HUES64 (cell line): ENCODE results near the gene TMEM221.
A peak's percentile ranks its signal among the peaks of the same experiment; 100 is the strongest.
"Not testable (repeated sequence)": the region's sequence is repeated elsewhere in the genome, so short reads cannot be mapped to it uniquely, and the experiment has no call there.

Source experiments
- H3K27ac ChIP-seq: 2 replicates; pipeline ENCODE4 v1.7.0; 2013; ENCODE audit warnings: low read depth, low read length, inconsistent platforms
- H3K27me3 ChIP-seq: 2 replicates; pipeline ENCODE4 v1.6.1; 2013; ENCODE audit warnings: mild to moderate bottlenecking, low read length; ENCODE audit not compliant: insufficient read depth
- H3K36me3 ChIP-seq: 2 replicates; pipeline ENCODE4 v1.6.1; 2013; ENCODE audit warnings: mild to moderate bottlenecking, low read length; ENCODE audit not compliant: insufficient read depth
- H3K4me1 ChIP-seq: 2 replicates; pipeline ENCODE4 v1.6.1; 2013; ENCODE audit warnings: mild to moderate bottlenecking, low read length, moderate library complexity; ENCODE audit not compliant: insufficient read depth
- H3K4me3 ChIP-seq: 2 replicates; pipeline ENCODE4 v1.5.1; 2013; ENCODE audit warnings: mild to moderate bottlenecking, low read length, moderate library complexity
- H3K9ac ChIP-seq: 2 replicates; pipeline ENCODE4 v1.6.1; 2013; ENCODE audit warnings: mild to moderate bottlenecking, low read depth, low read length
- H3K9me3 ChIP-seq: 2 replicates; pipeline ENCODE4 v1.6.1; 2013; ENCODE audit warnings: low read depth, low read length; ENCODE audit not compliant: insufficient read depth
- WGBS: fragments of 150-250, 120-280 bp; methylation state at CpG from one replicate; pipeline ENCODE4 v1.1.7; 2013; ENCODE audit warnings: missing lambda C conversion rate; 5-methylcytosine and 5-hydroxymethylcytosine counted together

TMEM221 gene

DNA sequence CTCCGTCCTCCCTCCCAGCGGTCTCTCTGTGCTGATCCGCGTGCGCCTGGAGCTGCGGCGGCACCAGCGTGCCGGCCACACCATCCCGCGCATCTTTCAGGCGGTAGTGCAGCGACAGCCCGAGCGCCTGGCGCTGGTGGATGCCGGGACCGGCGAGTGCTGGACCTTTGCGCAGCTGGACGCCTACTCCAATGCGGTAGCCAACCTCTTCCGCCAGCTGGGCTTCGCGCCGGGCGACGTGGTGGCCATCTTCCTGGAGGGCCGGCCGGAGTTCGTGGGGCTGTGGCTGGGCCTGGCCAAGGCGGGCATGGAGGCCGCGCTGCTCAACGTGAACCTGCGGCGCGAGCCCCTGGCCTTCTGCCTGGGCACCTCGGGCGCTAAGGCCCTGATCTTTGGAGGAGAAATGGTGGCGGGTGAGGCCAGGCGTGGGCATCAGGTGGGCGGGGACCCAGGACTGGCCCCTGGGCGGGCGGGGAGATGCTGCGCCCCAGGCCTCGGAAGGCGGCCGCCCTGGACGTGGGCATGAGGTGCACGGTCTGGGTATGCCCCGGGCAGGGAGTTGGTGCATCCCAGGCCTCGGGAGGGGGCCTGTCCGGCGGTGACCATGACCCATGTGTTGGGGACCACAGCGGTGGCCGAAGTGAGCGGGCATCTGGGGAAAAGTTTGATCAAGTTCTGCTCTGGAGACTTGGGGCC, 38.2 kb upstream of the TMEM221 start:
- Histone ChIP-seq H3K9me3 (no peaks in the 10 kb centered on the region), H3K27ac (no peak overlapping the region), H3K4me3 (no peak overlapping the region), H3K27me3 (no peaks in the 10 kb centered on the region), H3K36me3 (no peaks in the 10 kb centered on the region), H3K9ac (no peak overlapping the region), H3K4me1 (peaks cover 4% of the 10 kb centered on the region; the same call in 1 of the 2 replicates)
- WGBS, result 96% methylated on average over 58 of the region's 58 CpGs

DNA sequence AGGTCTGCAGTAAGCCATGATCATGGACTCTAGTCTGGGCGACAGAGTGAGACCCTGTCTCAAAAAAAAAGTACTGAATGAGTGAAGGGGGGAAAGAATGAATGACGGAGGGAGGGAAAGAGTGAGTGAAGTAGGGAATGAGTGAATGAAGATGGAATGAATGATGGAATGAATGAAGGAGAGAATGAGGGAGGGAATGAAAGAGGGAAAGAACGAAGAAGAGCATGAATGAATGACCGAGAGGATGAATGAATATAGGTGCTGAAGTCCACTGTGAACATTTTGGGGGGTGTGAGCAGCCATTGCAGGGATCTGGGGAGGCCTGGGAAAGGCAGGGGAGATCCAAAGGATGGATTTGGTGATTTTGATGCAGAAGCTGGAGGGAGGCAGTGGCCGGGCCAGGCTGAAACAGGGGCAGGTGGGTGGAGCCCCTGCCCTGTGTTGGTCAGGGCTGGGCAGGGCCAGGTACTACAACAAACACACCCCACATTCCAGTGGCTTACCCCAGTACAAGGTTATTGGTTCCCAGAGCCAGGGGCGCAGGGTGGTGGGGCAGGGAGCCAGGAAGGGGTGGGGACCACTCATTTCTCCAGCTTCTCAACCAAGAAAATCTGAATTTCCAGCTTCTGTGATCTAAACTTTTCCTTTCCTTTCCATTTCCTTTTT, 36.2 kb upstream of the TMEM221 start:
- no peak overlapping the region for H3K4me3 ChIP-seq
- no peak overlapping the region for H3K27ac ChIP-seq
- H3K9me3 ChIP-seq, result no peaks in the 10 kb centered on the region
- H3K27me3 ChIP-seq, result no peaks in the 10 kb centered on the region
- H3K4me1 ChIP-seq, result peaks cover 7% of the 10 kb centered on the region; the same call in 1 of the 2 replicates
- 90% methylated on average over 6 of the region's 6 CpGs for WGBS
- H3K36me3 ChIP-seq, result no peaks in the 10 kb centered on the region
- H3K9ac ChIP-seq, result no peak overlapping the region

DNA sequence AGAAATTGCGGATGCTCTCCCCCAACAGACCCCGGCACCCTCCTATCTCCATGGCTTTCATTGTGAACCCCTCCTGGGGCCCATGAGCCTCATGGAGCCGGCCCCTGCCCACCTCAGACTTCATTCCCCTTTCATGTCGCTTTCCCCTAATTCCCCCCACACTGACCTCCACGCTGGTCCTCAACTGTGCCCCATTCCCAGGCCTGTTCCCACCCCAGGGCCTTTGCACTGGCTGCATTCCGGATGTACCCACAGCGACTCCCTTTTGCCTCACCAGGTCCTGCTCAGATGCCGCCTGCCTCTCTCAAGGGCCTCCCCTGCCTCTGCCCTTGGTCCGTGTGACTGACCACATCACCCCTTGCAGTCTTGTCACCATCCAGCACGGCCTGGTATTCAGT, 35.1 kb upstream of the TMEM221 start:
- Histone ChIP-seq H3K36me3 (no peaks in the 10 kb centered on the region), H3K27ac (no peak overlapping the region), H3K4me1 (peaks cover 14% of the 10 kb centered on the region; the same call in 1 of the 2 replicates), H3K4me3 (no peak overlapping the region), H3K27me3 (no peaks in the 10 kb centered on the region), H3K9me3 (no peaks in the 10 kb centered on the region), H3K9ac (no peak overlapping the region)
- WGBS, result 92% methylated on average over 10 of the region's 10 CpGs

DNA sequence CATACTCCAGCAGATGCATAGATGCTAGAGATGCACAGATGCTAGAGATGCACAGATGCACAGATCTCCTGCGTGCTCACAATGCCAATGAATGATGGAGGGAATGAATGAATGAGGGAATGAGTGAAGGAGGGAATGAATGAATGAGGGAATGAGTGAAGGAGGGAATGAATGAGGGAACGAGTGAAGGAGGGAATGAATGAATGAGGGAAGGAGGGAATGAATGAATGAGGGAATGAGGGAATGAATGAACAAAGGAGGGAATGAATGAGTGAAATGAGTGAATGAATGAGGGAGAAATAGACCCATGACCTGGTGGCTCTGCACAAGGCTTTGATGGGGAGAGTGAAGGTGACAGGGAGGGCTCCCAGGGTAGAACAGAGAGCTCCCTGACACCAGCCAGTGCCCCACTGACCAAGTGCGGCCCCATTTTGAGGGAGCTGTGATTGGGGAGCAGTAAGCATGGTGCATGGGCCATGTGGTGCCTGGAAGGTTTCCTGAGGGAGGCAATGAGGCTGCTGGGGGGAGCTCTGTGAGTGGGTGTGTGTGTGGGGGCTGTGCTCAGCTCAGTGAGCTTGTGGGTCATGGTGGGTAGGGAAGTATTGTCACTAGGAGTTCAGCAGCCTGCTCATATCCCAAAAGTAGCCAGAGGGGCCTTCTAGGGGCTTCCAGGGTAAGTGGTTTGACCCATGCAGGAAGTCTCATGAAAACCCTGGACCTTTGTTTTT, 34.6 kb upstream of the TMEM221 start:
- H3K27me3 ChIP-seq, result no peaks in the 10 kb centered on the region
- WGBS, result 87% methylated on average over 3 of the region's 3 CpGs
- no peak overlapping the region for H3K27ac ChIP-seq
- H3K9me3 ChIP-seq, result no peaks in the 10 kb centered on the region
- no peaks in the 10 kb centered on the region for H3K36me3 ChIP-seq
- peaks cover 14% of the 10 kb centered on the region; the same call in 1 of the 2 replicates for H3K4me1 ChIP-seq
- H3K4me3 ChIP-seq, result no peak overlapping the region
- H3K9ac ChIP-seq, result no peak overlapping the region

DNA sequence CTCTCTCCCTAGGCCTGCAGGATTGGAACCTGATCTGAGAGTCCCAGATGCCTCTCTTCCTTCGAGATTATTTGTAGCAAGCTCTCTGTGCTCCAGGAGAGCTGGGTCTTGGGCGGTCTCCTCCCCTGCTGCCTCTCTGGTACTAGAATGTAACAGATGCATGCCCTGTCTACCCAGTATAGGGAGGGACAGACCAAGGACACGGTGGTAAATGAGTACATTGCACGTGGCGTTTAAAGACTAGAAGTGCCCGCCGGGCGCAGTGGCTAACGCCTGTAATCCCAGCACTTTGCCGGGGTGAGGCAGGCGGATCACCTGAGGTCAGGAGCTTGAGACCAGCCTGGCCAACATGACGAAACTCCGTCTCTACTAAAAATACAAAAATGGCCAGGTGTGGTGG, 33.5 kb upstream of the TMEM221 start:
- WGBS, result 92% methylated on average over 13 of the region's 13 CpGs
- H3K27me3 ChIP-seq, result no peaks in the 10 kb centered on the region
- no peaks in the 10 kb centered on the region for H3K9me3 ChIP-seq
- H3K9ac ChIP-seq, result no peak overlapping the region
- H3K27ac ChIP-seq, result no peak overlapping the region
- 0 out of 2 replicates have a peak, but pooled peaks cover 9% of the 10 kb centered on the region for H3K4me1 ChIP-seq
- no peaks in the 10 kb centered on the region for H3K36me3 ChIP-seq
- no peak overlapping the region for H3K4me3 ChIP-seq

DNA sequence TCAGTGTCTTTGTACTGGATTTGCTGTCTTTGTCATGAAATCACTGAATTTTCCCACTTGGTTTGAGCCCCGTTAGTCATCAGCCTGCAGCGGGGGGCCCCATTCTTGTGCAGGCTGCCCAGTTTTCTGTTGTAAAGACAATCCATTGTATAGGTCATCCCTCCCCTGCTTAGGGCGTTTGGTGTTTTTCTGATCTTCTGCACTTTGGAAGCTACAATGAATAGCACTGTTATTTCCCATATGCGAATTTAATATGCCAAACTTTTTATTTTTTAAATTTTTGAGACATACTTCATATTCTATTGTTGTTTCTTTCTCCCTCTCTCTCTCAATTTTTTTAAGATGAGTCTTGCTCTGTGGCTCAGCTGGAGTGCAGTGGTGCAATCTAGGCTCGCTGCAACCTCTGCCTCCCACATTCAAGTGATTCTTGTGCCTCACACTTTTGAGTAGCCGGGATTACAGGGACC, 30.9 kb upstream of the TMEM221 start:
- no peaks in the 10 kb centered on the region for H3K27me3 ChIP-seq
- no peaks in the 10 kb centered on the region for H3K36me3 ChIP-seq
- H3K4me1 ChIP-seq, result 0 out of 2 replicates have a peak, but pooled peaks cover 9% of the 10 kb centered on the region
- no peak overlapping the region for H3K9ac ChIP-seq
- H3K27ac ChIP-seq, result peak overlapping the region; percentile 88; the same call in 1 of the 2 replicates
- no peak overlapping the region for H3K4me3 ChIP-seq
- H3K9me3 ChIP-seq, result no peaks in the 10 kb centered on the region
- 40% methylated on average over 5 of the region's 6 CpGs for WGBS

DNA sequence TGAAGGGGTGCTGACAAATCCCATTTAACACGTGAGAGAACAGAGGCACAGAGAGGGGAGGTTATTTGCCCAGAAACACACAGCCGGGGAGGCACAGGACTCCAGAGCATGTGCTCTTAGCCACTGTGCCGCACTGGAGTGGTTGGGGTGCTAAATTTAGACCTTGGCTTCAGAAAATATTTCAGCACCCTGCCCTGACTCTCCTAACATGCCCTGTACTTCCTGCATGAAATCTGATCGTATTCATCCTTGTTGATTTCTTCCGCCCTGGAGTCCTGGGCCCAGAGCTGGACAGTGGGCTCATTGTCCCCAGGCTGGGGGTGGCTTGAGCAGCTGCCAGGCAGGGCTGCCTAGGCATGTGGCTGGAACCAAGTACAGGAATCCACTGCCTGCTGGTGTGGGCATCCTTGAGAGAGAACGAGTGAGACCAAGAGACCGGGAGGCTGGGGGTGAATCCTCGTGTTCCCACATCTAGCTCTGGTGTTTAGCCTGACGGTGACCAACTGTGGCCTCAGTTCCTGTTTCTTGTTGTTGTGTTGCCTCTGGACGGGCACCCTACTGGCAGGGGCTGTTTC, 27.2 kb upstream of the TMEM221 start:
- H3K27me3 ChIP-seq, result peaks cover 9% of the 10 kb centered on the region
- H3K9me3 ChIP-seq, result no peaks in the 10 kb centered on the region
- H3K9ac ChIP-seq, result no peak overlapping the region
- peaks cover 9% of the 10 kb centered on the region; the same call in 1 of the 2 replicates for H3K4me1 ChIP-seq
- no peak overlapping the region for H3K27ac ChIP-seq
- no peak overlapping the region for H3K4me3 ChIP-seq
- WGBS, result 90% methylated on average over 10 of the region's 10 CpGs
- no peaks in the 10 kb centered on the region for H3K36me3 ChIP-seq

DNA sequence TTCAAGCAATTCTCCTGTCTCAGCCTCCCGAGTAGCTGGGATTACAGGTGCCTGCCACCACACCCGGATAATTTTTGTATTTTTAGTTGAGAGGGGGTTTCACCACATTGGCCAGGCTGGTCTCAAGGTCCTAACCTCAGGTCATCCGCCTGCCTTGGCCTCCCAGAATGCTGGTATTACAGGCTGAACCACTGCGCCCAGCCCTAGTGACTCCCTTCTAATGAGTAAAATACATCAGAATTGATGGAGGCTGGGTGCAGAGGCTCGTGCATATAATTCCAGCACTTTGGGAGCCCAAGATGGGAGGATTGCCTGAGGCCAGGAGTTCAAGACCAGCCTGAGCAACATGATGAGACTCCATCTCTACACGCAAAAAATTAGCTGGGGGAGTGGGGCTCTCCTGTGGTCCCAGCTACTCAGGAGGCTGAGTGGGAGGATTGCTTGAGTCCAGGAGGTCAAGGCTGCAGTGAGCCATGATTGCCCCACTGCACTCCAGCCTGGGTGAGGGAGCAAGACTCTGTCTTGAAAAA, 26.6 kb upstream of the TMEM221 start:
- H3K9ac ChIP-seq, H3K27me3 ChIP-seq, H3K27ac ChIP-seq, H3K9me3 ChIP-seq, H3K4me3 ChIP-seq, H3K4me1 ChIP-seq, H3K36me3 ChIP-seq: not testable (repeated sequence)
- WGBS, result 87% methylated on average over 6 of the region's 6 CpGs

DNA sequence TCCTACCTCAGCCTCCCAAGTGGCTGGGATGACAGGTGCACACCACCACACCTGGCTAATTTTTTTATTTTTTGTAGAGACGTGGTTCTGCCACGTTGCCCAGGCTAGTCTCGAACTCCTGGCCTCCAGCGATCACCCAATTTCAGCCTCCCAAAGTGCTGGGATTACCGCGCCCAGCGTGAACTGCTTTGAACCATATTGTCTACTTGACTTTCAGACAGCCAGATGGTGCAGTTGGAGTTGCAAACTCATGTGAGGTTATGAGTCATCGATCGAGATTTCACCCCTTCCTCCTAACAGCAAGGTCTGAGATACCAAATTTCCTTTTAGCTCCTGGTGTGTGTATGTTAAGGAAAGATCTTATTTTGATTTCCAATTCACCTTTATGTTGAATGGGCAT, 24.6 kb upstream of the TMEM221 start:
- 92% methylated on average over 9 of the region's 9 CpGs for WGBS
- no peak overlapping the region for H3K4me3 ChIP-seq
- no peak overlapping the region for H3K27ac ChIP-seq
- H3K4me1 ChIP-seq, result peaks cover 4% of the 10 kb centered on the region
- H3K27me3 ChIP-seq, result peaks cover 9% of the 10 kb centered on the region
- H3K9me3 ChIP-seq, result no peaks in the 10 kb centered on the region
- no peak overlapping the region for H3K9ac ChIP-seq
- H3K36me3 ChIP-seq, result no peaks in the 10 kb centered on the region

DNA sequence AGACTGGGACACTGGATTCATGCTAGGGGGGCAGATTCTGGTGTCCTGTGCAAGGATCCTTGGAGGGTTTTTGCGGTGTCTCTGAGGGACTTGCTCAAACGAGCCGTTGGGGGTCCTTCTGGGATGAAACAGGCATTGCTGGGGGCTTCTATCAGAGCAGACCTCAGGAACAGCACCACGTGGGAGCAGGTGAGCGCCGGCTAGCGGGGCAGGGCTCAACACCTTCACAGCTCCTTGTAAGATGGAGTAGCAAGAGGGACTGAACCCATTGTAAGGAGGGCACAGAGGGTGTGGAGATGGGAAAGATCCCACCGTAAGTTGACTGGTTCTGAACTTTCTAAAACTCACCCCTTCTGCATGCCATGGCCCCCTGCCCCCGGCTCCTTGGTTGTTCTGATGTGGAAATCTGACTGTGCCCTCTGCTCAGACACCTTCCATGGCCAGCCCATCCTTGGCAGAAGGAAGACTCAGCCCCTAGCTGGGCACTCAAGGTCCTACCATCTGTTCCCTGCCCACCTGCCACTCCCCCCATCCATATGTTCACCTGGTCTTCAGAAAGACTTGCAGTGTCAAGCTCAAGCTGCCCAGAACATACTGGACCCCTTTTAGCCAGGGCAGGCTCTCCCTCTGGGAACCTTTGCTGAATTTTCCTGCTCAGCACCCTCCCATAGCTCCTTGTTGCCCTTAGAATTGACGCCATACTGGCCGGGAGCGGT, 23.1 kb upstream of the TMEM221 start:
- H3K9me3 ChIP-seq, result no peaks in the 10 kb centered on the region
- H3K9ac ChIP-seq, result no peak overlapping the region
- H3K4me1 ChIP-seq, result peaks cover 4% of the 10 kb centered on the region
- H3K36me3 ChIP-seq, result no peaks in the 10 kb centered on the region
- H3K27me3 ChIP-seq, result peaks cover 12% of the 10 kb centered on the region
- H3K27ac ChIP-seq, result no peak overlapping the region
- peak overlapping the region; percentile 88 for H3K4me3 ChIP-seq
- 61% methylated on average over 11 of the region's 12 CpGs for WGBS
